ENCODE data around the gene KRT13.
A peak's percentile ranks its signal among the peaks of the same experiment; 100 is the strongest.

Gene KRT13

DNA sequence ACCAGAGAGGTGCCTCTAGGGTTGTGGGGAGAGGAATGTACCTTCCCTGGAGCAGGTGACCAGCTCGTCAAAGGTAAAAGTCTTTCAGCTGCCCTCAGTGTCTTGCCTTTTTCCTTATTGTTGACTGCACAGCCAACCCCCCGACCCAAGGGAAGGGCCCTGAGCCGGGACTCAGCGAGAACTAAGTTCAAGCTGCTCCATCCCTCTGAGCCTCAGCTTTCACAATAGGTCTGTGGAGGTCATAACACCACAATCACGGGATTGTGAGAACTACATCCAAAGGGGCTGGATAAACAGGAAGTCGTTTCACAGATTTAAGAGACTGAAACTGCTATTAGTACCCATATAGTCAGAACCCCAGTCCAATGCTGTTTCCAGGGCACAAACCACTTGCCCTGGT lies 13.1 kb downstream of the KRT13 start:
- no peak for DNase-seq

DNA sequence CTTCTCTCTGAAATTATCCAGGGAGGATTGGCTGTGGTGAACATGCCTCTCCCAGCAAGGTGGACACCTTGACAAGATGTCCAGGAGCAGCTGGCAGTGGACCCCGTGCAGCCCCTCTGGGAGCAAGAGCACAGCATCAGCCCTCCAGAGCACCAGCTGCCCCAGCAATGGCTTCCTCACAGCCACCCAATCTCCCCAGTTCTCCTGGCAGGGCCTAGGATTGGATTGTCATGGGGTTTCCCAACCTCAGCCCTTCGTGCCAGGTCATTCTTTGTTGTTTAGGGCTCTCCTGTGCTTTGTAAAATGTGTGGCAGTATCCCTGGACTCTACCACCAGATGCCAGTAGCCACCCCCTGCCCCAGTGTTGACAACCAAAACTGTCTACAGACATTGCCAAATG lies 13.9 kb downstream of the KRT13 start:
- DNase-seq = no peak

DNA sequence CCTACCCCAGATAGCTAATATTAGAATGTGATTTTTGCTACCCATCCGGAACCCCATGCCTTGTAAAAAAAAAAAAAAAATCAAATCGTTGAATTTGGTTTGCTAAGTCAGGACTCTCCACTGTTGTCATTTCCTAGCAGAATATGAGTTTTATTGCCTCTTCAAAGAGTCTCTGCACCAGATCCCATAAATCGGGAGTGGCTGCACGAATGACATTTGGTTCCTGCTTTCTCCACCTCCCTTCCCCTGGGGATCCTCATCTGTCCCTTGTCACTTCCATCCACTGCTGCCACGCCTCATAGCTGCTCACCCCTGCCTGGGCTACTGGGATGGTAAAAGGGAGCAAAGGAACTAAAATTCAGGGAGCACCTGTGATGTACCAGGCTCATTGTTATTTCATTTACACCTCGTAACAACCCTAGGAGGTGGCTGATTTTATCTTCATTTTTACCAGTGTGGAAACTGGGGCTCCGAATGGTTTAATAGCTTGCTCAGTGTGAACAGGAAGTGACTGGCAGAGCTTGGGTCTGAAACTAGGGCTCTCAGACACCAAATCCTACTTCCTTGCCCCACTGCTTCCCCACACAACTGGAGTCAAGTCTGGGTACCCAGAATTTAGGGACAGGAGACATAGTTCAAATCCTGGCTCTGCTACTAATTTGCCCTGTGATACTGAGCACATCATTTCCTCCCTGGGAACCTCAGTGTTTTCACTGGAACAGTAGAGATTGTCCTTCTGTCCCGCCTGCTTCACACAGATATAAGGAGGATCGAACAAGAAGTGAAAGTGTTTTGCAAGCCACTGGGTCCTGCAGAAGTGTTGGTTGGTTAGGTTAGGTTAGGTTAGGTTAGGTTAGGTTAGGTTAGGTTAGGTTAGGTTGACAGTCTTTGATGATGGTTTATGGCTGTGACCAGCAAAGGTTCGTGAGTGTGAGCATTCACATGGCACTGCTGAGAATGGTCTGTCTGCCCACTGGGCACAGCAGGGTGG lies 15.1 kb downstream of the KRT13 start:
- no peak for DNase-seq

DNA sequence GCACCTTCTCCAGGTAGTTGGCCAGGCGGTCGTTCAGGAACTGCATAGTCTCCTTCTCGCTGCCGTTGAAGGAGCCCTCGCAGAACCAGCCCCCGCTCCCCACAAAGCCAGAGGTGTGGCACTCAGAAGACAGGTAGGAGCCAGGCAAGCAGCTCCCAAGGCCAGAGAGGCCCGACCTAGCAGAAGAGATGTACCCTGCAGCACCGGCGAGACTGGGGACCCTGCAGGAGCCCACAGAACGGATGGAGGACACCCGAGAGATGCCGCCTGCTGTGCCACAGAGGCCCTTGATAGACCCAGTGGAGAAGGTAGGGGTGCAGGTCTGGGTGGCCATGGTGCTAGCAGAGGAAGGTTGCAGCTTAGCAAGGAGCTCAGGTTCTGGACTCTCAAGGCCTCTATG lies 15.9 kb downstream of the KRT13 start, which contains the start of gene KRT36:
Gene KRT36 (minus strand): TSS at position 380 of the 400 bp plus-strand sequence. CDS start 46 bp downstream, at position 334.
- DNase-seq = no peak

DNA sequence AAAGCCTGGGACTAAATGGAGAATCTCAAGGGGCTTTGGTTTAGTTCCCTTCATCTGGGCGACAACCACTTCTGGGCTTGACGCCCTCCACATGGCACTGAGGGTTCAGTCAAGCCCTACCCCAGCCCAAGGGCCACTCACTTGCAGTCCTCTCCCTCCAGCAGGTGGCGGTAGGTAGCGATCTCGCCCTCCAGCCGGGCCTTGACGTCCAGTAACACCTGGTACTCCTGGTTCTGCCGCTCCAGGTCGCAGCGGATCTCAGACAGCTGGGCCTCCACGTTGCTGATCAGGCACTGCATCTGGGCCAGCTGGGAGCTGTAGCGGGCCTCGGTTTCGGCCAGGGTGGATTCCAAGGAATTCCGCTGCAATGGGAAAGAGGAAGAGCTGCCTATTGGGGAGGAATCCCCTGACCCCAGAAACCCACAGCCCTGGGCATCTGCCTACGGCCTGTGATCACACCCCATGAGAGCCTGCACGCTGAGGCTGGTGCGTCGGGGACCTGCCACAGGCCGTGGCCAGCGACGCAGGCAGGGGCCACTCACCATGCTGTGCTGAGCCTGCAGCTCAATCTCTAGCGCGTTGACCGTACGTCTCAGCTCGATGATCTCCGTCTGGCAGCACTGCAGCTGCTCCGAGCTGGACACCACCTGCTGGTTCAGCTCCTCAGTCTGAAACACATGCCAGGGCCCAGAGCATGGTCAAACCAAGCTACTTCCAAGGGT lies 18.4 kb downstream of the KRT13 start:
- no peak for DNase-seq

DNA sequence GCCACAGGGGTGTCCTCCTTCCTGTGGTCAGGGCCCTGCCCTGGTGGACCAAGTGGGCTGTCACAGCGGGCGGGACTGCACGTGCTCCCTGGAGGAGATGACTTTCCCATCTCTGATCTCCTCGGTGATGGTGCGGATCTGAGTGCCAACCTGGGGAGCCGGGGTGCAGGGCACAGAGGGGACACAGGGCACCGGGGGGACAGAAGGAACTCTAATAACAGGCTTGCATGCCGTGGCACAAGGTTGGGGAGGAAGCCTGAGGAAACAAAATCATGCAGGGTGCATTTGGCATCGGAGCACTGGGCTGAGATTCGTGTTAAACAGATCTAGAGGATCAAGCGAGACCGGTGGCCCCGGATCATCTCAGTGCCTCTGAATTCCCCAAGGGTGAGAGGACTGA lies 19.1 kb downstream of the KRT13 start:
- DNase-seq = no peak

DNA sequence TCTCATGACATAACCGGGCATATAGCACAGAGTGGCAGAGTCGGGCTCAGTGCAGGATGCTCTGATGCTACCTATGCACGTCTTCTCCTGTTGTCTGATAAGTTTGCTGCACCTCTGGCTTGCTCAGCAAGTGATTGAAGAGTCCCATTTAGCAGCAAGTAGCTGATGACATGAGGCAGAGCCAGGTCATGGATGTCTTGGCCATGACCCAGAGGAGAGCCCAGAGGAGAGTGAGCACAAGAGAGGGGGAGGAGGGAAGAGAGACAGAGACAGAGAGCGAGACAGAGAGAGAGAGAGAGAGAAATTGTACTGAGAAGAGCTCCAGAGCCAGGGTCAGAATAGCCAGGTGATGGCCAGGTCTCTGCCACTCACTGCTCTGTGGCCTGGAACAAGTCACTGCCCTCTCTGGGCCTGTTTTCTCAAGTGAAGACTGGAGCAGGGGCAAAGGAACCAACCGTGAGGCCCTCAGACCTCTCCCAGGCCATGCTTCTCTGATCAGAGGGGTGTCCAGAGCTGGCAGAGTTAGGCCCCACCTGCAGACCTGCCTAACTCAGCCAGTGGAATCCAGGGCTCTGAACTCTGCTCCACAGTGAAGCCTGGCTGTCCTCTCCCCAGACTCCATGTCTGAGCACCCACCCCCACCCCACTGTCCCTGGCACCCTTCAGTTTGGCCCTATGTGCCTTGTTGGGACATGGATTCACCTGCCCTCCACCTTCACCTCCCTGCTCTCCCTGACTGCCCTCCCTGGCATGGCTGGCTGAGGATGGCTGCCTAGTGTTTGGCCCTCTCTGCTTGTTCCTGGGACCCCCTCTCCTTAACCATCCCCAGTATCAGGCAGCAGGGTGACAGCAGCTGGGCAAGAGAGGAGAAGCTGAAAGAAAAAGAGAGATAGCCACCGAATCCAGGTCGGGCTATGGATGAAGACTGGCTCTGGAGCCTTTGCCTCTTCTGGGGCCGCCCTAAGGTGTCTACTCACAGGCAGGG lies 20.2 kb downstream of the KRT13 start:
- no peak for DNase-seq

DNA sequence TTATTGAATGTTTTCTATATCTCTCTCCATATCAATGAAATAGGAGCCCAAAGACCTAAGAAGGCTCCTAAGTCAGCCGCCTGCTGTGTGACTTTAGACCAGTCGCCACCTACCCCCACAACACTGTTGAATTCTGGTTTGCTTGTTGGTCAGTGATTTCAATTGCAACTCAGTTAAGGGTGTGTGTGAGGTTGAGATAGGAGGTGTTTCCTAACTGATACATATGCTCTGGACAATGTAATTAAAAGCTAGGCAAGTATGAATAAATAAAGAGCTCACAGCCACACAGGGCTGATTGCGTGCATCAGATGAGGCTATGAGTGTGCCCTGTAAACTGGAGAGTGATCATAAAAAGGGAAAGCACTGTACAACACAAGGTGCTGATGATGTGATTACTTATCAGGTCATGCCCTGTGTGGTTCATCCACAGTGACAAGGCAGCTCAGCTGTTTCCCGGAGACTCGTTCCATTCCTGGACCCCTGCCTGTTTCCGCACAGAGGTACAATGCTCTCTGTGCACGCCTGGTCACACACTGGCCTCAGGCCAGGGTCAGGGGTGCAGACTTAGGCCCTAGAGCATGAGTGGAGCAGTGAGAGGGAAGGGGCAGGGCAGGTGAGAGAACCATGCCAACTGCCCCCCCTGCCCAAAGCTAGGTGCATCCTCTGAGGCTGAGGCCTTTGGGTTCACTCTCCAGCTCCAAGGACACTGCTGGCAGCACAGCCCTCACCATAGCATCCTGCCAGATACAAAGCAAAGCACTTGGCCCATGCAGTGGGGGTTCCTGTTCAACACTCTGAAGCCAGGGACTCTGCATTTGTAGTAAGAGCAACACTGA lies 21.2 kb downstream of the KRT13 start:
- no peak for DNase-seq

DNA sequence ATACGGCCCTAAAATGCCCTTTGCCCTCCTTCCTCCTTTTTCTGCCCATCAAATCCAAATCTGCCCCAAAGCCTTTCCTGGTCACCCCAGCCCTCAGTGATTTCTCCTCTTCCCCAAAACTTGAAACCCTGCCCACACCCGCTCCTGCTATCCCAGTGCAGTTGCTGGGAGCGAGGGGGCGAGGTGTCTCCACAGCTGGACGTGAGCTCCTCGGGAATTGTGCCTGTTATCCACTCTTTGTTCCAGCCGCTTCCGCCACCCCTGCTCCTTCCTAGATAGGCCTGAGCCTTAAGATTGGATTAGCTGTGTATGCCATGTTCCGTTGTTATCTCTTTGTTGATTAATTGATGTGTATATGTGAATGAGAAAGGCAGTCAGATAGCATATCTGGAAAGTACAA lies 21.9 kb downstream of the KRT13 start:
- DNase-seq = no peak

DNA sequence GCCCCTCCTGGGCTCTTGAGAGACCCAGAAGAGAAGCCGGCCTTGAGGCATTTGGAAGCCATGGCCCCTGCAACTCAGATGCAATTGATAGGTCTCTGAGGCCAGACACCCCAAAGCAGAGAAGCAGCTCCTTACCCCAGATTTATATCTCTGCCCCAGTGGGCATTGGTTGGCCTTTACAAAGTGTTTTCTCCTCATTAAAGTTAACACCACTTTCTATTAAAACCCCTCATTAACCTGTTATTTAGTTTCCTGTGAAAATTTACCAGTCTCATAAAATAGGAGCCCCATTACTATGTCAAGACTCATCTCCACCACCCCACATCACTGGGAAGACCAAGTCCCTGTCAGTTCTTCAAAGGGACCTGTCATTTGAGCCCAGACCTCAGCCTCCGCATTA lies 24.4 kb downstream of the KRT13 start, which contains the start of gene KRT35:
Gene KRT35 (minus strand): TSS at position 116 of the 400 bp plus-strand sequence. CDS start 54 bp downstream, at position 62.
- DNase-seq = no peak

DNA sequence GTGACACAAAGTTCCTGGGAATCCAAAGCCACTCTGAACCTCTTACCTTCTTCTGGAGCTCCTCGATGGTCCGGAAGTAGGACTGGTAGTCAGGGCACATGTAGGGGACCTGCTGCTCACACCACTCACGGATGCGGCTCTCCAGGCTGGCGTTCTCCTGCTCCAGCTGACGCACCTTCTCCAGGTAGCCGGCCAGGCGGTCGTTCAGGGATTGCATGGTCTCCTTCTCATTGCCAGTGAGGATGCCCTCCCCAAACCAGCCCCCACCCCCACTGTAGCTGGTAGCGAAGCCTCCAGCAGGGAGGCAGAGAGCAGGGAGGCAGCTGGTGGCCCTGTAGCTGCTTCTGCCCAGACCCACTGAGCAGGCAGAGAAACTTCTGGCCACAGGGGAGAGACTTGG lies 24.8 kb downstream of the KRT13 start:
- no peak for DNase-seq

DNA sequence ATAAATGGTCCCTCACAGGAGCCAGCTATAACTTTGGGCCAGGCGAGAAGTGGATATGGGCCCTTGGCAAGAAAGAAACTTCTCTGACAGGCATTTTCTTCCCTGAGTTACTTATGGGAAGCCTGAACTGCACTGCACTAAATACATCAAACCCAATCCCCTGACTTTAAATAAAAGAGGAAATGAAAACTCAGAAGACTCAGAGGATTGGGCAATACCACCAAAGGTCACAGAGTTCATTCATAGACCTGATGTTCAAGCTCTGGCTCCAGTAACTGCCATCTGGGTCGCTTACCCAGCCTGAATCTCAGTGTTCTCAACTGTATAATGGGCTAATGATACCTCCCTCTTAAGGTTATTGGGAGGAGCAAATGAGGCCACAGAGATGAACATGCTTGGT lies 25.3 kb downstream of the KRT13 start:
- no peak for DNase-seq

DNA sequence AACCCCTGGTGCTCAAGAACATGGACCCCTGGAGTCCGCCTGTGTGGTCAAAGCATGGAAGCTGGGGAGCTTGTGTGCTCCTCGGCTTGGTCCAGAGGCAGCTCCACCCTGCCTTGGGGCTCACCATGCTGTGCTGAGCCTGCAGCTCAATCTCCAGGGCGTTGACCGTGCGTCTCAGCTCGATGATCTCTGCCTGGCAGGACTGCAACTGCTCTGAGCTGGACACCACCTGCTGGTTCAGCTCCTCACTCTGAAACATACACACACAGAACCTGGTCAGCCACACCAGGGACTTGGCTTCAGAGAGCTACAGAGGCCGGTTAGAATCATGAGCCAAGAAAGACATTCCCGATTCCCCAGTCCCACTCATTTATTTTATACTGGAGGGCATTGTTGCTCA lies 27.2 kb downstream of the KRT13 start:
- DNase-seq = no peak

DNA sequence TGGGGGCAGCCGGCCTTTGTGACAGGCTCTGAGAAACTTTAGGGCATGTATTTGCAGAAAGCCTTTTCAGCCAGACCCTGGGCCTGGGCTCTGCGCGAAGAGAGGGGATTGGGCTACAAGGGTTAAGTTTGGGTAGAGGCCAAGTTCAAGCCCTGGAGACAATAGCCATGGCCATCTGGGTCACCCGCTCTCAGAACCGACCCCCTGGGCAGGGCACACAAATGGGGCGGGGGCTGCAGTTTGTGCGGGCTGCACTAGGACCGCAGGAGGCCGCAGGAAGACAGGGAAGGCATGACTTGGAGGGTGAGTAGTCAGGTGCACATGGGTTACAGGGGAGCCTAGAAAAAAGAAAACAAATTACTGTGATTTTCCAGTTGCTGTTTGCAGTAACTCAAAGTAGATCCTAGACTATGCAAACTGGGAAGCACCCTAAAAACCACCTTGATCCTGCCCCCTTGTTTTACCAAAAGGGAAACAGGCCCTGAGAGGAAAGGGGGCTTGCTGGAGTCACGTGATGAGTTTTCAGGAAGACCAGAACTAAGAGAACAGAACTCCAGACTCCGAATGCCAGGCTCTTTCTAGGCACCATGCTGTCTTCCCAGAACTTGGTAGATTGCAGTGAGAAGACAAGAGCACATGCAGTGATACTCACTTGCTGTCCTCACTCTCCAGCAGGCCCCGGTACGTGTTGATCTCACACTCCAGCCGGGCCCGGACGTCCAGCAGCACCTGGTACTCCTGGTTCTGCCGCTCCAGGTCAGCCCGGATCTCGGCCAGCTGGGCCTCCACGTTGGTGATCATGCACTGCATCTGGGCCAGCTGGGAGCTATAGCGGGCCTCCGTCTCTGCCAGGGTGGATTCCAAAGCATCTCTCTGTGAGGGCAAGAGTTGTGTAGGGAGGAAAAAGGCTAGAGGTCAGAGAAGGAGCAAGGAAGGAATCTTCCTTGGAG lies 28.3 kb downstream of the KRT13 start:
- no peak for DNase-seq

DNA sequence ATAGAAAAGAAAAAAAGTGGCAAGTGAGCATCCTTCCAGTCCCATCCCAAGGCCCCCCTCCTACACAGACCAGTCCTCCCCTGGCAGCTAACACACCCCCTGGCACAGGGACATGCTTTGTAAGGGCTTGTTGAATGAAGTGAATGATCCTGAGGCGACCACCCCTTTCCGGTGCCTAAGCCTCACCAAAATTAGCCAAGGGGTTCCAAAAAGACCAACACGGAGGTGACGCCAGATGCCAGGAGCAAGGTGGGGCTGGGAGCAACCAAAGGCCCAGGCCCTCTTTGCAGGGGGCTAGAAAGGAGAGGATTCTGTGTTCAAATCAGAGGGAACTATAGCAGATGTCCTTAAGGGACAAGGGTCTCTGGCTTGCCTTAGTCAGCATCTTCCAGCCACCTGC lies 30.0 kb downstream of the KRT13 start:
- no peak for DNase-seq

DNA sequence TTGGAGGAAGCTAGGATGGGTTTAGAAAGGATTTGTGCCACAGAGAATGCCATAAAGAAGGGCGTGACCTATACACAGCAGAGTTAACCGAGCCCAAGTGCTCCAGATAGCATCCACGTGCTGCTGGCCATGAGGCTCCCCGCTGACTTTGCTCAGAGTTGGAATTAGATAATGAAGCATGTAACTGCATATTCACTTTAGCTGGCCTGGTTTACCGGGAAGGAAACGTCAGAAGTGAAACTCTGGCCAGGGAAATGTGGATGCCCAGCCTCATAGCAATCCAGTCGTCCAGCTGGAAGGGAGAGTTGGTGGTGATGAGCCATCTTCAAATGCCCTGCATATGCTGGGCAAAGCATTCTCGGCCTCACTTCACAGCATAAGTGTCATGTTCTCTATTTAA lies 30.5 kb downstream of the KRT13 start:
- no peak for DNase-seq

DNA sequence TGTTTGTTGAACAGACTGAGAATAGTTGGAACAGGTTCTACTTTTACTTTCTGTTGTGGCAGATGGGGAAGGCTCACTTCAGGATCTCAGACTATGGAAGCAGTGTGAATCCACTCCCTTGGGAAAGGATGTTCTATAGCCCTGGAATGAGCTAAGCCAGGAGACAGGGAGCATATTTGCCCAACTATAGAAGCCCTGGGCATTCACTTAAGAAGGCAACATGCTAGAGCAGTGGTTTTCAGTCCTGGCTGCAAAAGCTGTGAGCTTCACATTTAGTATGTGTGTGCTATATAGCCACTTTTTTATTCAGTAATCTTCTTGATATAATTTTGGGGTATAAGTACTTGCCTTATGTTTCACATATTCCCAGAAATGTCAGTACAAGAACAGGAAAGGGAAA lies 37.1 kb downstream of the KRT13 start:
- no peak for DNase-seq

DNA sequence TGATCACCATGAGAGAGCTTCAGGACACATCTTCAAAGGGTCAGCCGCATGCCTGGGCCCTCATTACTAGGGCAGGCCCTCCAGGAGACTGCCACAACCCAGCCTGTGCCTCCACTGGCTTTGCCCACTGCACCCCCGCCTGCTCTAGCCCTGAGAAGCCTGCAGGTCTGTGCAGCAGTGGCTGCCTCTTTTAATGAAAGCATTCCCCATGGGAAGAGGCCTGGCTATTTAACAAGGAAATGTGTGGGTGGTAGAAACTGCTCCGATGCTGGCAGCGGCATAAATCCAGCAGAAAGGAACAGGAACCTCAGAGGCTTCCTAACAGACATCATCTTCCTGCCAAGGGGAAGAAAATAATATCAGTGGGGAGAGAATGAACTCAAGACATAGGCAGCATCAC lies 37.9 kb downstream of the KRT13 start:
- no peak for DNase-seq

DNA sequence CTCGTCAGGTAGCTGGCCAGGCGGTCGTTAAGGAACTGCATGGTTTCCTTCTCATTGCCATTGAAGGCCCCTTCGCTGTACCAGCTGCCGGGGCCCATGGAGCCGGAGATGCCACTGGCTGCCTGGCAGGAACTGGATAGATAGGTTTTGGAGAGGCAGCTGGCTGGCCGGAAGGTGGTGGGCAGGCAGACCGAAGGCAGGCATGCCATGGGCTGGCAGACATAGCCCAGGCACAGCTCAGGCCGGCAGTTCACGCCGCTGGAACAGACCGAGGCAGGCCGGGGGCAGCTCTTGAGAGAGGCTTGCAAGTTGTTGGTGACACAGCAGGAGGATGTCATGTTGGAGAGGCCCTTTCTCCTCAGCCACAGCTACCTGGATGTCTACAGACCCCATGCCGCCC lies 38.4 kb downstream of the KRT13 start, which contains the start of gene KRT32:
Gene KRT32 (minus strand): TSS at position 399 of the 400 bp plus-strand sequence. CDS start 61 bp downstream, at position 338.
- no peak for DNase-seq

DNA sequence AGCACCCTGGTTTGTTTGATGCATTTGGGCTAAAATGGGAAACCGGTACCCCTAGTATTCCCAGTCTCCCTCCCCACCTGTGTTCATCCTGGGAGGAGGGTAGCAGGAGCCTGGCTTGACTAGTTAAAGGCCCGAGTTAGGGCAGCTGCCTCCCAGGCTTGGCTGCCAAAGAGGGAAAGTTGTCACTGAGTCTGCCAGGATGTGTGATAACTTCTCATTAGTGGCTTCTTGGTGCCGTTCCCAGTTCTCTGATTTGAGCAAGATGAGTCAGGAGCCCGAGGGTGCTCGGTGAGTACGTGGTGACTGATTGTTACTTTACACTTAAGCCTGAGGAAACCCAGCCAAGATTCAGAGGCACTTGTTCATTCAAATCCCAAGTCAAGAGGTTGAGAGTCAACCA lies 40.7 kb downstream of the KRT13 start:
- DNase-seq = peak; percentile 97
